Stimulated activated effector memory CD8-positive, alpha-beta T cell treated with anti-CD3 and anti-CD28 coated beads, Interleukin-12 subunit alpha, Interleukin-12 subunit beta, amount 100 ng/mL, for 72 hours (primary cell): ENCODE data around the gene AUTS2.

Experiments used
- ATAC-seq: fragments of 150-1000 bp; cut with Tn5 transposase; 2 replicates; pipeline ENCODE4 v1.10.0; 2021
- DNase-seq, 2 donors: peaks; one replicate each; pipeline ENCODE4 v3.0.0; 2021 to 2022; ENCODE audit warnings: low spot score in 2 of 2
- H3K27ac Mint-ChIP-seq: one replicate; pipeline ENCODE4 v1.8.0; 2022; ENCODE audit warnings: mild to moderate bottlenecking, mixed read lengths
- H3K36me3 Mint-ChIP-seq: one replicate; pipeline ENCODE4 v1.8.0; 2022; ENCODE audit warnings: mild to moderate bottlenecking, mixed read lengths
- H3K4me1 Mint-ChIP-seq: one replicate; pipeline ENCODE4 v1.8.0; 2022; ENCODE audit warnings: mixed read lengths
- H3K4me3 Mint-ChIP-seq: one replicate; pipeline ENCODE4 v1.8.0; 2022; ENCODE audit warnings: mild to moderate bottlenecking, mixed read lengths
- H3K9me3 Mint-ChIP-seq: one replicate; pipeline ENCODE4 v1.8.0; 2022; ENCODE audit warnings: mixed read lengths

The AUTS2 gene

DNA sequence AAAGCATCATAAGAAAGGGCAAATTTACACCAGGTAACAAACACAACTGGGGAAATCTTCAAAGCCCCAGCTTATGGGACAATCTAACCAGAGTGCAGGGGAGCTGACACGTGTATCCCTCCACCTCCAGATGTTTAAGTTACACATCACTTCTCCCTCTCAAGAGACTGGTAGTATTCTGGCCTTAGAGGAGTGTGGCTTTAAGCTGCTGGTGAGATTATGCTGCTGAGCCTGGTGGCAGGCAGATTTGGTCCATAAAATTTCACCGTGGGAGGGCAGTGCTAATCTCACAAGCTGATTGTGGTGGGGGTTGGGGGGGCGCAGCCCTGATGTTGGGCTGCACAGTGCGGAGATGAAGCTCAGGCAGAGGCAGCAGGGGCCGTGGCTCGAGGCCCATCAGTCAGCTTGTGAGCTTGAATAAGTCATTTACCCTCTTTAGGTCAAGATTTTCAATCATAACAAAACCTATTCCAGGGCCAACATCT, 1102.7 kb downstream of the AUTS2 start:
- Mint-ChIP-seq H3K36me3 (peaks cover under 1% of the 10 kb centered on the region), H3K4me1 (peaks cover 55% of the 10 kb centered on the region), H3K9me3 (no peaks in the 10 kb centered on the region), H3K27ac (no peak overlapping the region), H3K4me3 (no peak overlapping the region)
- no peak for DNase-seq
- ATAC-seq: no peak

DNA sequence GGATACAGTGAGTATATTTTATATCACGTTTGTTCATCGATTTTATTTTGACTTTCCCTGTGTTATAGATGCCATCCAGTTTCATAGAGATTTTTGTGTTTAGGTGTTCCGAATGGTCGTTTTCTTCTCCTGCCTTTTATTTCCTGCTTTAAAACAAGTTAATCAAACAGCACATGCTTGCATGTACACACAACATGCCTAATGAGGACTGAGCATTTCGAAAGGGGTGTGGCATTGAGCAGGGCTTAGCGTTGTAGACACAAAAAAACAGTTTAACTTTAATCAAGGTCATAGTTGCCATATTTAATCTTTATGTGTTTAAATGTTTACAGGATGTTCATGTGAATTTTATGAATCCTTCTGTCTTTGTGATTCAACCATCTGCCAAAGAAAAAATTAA, 1103.2 kb downstream of the AUTS2 start:
- ATAC-seq (no peak), DNase-seq (no peak)
- no peak overlapping the region for H3K4me3 Mint-ChIP-seq
- no peaks in the 10 kb centered on the region for H3K36me3 Mint-ChIP-seq
- peaks cover 60% of the 10 kb centered on the region for H3K4me1 Mint-ChIP-seq
- H3K27ac Mint-ChIP-seq: no peak overlapping the region
- H3K9me3 Mint-ChIP-seq: no peaks in the 10 kb centered on the region

DNA sequence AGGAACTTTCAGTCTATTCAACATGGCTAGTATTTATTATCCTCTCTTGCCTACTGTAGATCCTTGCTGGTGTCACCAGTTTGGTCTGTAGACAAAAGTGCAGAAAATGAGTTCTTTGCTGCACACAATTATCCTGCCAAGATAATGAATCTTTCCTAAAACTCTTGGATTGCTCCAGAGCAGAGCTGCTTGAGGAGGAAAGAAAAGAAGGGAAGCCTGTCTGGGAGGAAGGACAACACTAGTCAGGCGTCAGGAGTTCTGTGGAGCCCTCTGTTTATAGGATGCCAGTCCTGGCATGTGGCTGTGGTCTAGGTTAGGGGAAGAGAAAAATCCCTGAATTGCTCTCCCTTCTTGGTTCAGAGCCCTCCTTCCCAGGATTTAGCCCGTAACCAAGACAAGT, 1103.7 kb downstream of the AUTS2 start:
- Mint-ChIP-seq H3K9me3 (no peaks in the 10 kb centered on the region), H3K4me1 (peaks cover 61% of the 10 kb centered on the region), H3K4me3 (no peak overlapping the region), H3K36me3 (no peaks in the 10 kb centered on the region), H3K27ac (no peak overlapping the region)
- DNase-seq (no peak), ATAC-seq (no peak)

DNA sequence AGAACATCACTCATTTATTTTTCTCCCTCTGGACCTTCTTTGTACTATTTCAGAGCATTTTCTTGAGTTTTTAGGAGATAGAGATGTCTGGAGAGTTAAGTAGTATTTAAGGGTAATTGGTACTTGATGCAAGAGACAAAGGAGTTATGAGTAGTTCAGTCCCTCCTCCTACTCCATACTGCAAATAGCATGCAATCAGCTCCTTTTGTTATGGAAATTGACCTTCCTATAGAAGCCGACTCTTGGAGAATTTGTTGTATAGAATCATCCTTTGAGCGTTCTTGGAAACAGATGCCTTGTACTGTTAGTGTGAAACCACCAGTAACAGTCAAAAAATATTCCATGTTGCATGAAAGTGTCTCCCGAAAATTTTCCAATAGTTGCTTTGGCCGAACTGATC, 1105.5 kb downstream of the AUTS2 start:
- H3K4me3 Mint-ChIP-seq: no peak overlapping the region
- DNase-seq: no peak
- no peaks in the 10 kb centered on the region for H3K36me3 Mint-ChIP-seq
- H3K4me1 Mint-ChIP-seq: peaks cover 57% of the 10 kb centered on the region
- H3K9me3 Mint-ChIP-seq: no peaks in the 10 kb centered on the region
- ATAC-seq: no peak
- H3K27ac Mint-ChIP-seq: no peak overlapping the region

DNA sequence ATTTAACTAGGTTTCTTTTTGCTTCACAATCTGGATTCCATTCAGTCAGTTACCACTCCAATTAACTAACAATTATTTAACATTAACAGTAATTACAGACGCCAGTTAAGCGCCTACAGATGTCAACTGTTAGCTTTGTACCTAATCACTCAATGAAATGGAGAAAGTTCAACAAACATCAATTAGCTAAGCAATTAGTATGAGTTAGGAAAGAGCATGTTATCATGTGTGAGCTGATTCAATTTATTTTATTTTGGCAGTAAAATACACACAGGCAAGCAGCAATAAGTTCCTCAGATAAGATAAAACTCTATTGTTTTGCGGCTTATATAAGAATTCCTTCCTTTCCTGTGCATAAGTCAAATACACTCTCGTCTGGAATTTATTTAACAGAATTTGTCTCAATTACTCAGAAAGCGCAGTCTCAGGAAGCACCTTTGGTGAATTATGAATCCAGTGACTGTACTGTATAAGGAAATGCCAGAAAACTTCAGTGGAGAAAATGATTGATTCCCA, 1106.6 kb downstream of the AUTS2 start:
- H3K4me1 Mint-ChIP-seq: peaks cover 64% of the 10 kb centered on the region
- no peak for ATAC-seq
- no peak overlapping the region for H3K4me3 Mint-ChIP-seq

DNA sequence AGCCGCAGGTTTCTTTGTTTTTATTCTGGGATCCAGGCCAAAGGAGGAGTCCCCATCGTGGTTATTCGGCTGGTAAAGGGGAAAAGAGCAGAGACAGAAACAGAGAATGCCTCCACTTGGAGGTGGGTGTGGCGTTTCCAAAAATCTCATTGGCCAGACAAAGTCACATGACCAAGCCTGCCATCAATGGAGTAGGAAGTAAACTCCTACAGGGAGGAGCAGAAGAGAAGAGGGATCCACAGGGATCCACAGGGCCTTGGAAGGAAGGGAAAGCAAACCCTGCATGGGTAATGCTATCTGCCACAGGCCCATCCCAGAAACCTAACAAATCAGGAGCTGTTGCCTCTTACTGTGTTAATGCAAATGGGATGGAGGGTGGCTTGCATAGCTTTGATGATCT, 1107.9 kb downstream of the AUTS2 start:
- Mint-ChIP-seq H3K4me3 (no peak overlapping the region), H3K36me3 (no peaks in the 10 kb centered on the region), H3K4me1 (peaks cover 76% of the 10 kb centered on the region), H3K9me3 (no peaks in the 10 kb centered on the region), H3K27ac (peak overlapping the region; percentile 52)
- DNase-seq: no peak
- ATAC-seq: no peak

More for the DNA sequence above, 1106.6 kb downstream of the AUTS2 start:
- Mint-ChIP-seq H3K36me3 (no peaks in the 10 kb centered on the region), H3K9me3 (no peaks in the 10 kb centered on the region), H3K27ac (no peak overlapping the region)
- no peak for DNase-seq

DNA sequence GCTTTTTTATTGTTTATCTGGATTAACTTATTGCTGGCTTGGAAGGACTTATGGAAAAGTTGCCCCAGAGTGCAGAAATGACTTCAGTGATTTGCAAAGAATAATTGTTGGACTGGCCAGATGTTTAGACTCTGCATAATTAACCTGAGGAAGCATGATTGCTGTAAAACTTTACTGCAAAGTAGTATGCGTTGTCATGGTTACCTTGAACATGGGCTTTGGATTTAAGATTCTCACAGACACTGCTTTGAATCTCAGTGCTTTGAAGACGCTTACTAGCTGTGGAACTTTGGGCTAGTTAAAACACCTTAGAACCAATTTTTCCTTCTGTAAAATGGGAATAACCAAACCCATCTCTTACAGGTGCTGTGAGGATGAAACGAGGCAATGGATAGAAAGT, 1108.4 kb downstream of the AUTS2 start:
- H3K4me1 Mint-ChIP-seq: peaks cover 81% of the 10 kb centered on the region
- no peak overlapping the region for H3K4me3 Mint-ChIP-seq
- no peak for DNase-seq
- no peaks in the 10 kb centered on the region for H3K9me3 Mint-ChIP-seq
- no peak overlapping the region for H3K27ac Mint-ChIP-seq
- ATAC-seq: no peak
- H3K36me3 Mint-ChIP-seq: no peaks in the 10 kb centered on the region

DNA sequence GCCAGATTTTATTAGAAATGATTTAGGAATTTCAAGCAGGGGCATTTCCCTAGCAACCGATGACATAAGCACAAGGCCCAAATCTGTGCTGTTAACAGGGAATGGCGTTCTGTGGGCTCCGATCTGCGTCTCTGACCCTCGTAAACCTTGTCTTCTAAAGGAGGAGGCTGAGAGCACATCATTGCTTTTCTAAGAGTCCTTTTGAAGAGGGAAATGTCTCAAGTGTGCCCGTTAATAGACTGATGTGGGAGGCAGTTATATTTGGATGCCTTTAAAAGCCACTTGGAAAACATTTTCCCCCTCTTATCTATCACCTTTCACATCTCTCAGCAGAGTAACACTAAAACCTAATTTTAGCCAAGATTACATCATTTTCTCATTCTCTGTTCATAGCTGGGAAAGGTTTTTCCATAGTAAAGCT, 1109.6 kb downstream of the AUTS2 start:
- Mint-ChIP-seq H3K9me3 (no peaks in the 10 kb centered on the region), H3K4me1 (peaks cover 85% of the 10 kb centered on the region), H3K4me3 (no peak overlapping the region), H3K27ac (peak overlapping the region; percentile 66), H3K36me3 (no peaks in the 10 kb centered on the region)
- ATAC-seq: no peak
- no peak for DNase-seq

DNA sequence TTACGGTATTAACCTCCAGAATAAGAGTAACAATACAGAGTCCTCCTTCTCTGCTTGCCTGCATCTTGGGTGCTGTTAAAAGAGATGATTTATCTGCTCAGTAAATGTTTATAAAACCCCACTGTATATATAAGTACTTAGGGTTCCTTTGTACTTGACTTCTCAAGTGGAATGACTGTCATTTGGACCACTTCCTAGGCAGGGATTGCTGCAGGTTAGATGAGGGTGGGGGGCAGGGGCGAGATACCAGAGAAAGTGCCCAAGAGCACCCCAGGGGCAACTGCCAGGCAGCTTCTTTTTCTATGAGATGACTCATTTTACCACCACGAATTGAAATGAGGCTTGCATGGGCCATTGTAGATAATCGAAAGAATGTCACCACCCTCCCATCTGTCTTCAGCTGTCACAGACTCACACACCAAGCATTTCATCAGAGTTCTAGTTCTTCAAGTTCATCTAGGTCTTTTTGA, 1111.8 kb downstream of the AUTS2 start:
- peaks cover 4% of the 10 kb centered on the region for H3K9me3 Mint-ChIP-seq
- peak; percentile 92 for ATAC-seq
- H3K27ac Mint-ChIP-seq: peak overlapping the region; percentile 53
- peaks cover 78% of the 10 kb centered on the region for H3K4me1 Mint-ChIP-seq
- no peak for DNase-seq
- H3K36me3 Mint-ChIP-seq: no peaks in the 10 kb centered on the region
- H3K4me3 Mint-ChIP-seq: peak overlapping the region; percentile 58

DNA sequence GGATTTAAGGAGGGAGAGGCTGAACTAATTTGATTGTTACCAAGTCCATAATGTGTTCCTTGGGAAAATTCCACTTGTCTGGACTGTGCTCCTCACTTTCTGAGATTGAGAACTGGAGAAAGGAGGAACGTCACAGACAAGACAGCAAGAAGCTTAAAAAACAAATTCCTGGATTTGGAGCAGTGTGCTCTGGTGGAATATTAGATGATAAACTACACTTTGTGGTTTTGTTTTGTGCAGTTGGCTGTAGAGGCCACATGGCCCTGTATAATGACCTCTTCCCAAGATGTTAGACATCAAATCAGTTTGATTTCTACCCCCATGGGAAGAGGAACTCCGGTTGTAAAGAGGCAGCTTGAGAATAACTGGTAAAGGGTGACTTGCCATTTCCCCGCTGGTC, 1112.4 kb downstream of the AUTS2 start:
- DNase-seq (no peak), ATAC-seq (no peak)
- Mint-ChIP-seq H3K4me3 (peak overlapping the region; percentile 58), H3K9me3 (peaks cover 4% of the 10 kb centered on the region), H3K27ac (peak overlapping the region; percentile 53), H3K36me3 (no peaks in the 10 kb centered on the region), H3K4me1 (peaks cover 78% of the 10 kb centered on the region)

DNA sequence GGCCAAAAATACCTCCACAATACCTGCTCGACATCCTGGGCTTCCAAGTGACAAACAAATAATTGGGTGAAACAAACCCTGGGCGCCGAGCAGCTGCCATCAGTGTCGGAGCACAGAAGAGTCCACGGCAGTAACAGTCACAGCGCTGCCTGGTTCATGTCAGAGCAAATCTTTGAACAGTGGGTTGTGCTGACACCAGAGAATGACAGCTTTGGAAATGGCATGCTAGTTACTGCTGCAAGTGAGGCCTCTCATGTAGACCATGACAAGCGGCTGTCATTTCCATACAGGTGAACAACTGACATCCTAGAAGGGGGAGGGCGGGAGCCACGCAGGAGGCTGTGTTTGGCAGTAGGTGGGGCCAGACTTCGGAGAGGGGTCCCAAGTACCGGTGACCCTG, 1113.2 kb downstream of the AUTS2 start:
- H3K4me1 Mint-ChIP-seq: peaks cover 71% of the 10 kb centered on the region
- H3K36me3 Mint-ChIP-seq: no peaks in the 10 kb centered on the region
- H3K27ac Mint-ChIP-seq: peak overlapping the region; percentile 53
- DNase-seq (no peak), ATAC-seq (no peak)
- peak overlapping the region; percentile 58 for H3K4me3 Mint-ChIP-seq
- H3K9me3 Mint-ChIP-seq: peaks cover 4% of the 10 kb centered on the region

DNA sequence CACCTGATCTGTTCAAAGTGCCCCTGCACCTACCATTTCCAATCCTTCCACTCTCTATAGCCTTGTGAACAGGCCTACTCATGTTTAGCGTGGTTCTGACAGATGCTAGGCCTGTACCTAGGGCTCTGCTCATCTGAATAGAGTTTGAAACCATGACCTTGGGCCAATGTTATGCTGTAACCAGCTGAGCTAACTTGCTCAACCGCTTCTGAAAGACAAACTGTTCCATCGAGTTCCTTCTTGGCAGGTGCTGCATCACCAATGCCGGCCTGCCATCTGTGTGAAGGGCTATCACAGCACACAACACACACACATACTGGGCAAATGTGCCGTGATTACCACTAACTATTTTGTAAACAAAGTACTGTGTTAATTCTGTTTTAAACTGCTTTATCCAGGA, 1114.7 kb downstream of the AUTS2 start:
- no peaks in the 10 kb centered on the region for H3K36me3 Mint-ChIP-seq
- H3K9me3 Mint-ChIP-seq: peaks cover 4% of the 10 kb centered on the region
- ATAC-seq (no peak), DNase-seq (no peak)
- H3K4me1 Mint-ChIP-seq: peaks cover 65% of the 10 kb centered on the region
- peak overlapping the region; percentile 55 for H3K27ac Mint-ChIP-seq
- no peak overlapping the region for H3K4me3 Mint-ChIP-seq

DNA sequence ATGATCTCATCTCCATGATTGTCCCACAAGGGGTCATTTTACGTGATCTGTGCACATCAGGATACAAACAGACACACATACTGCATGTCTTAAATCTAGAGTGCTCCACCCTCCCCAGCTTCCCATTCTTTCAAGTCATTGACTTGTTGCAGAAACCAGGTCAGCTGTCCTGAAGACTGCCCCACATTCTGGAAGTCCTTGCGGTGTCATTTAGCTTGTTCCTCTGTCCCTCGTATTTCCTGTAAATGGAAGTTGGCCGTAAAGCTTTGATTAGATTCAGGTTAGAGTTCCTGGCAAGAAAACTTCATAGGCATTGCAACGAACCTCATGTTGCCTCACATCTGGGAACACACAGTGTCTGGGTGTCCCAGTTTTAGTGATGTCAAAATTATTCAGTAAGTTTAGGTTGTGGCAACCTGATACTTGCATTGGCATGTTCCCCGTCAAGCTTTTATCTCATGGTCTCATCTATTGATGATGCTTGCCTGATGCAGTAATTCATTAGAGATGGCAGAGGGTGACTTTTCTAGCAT, 1116.3 kb downstream of the AUTS2 start:
- peaks cover 4% of the 10 kb centered on the region for H3K9me3 Mint-ChIP-seq
- no peak overlapping the region for H3K4me3 Mint-ChIP-seq
- H3K36me3 Mint-ChIP-seq: no peaks in the 10 kb centered on the region
- DNase-seq: no peak
- no peak for ATAC-seq
- H3K27ac Mint-ChIP-seq: no peak overlapping the region
- H3K4me1 Mint-ChIP-seq: peaks cover 73% of the 10 kb centered on the region

DNA sequence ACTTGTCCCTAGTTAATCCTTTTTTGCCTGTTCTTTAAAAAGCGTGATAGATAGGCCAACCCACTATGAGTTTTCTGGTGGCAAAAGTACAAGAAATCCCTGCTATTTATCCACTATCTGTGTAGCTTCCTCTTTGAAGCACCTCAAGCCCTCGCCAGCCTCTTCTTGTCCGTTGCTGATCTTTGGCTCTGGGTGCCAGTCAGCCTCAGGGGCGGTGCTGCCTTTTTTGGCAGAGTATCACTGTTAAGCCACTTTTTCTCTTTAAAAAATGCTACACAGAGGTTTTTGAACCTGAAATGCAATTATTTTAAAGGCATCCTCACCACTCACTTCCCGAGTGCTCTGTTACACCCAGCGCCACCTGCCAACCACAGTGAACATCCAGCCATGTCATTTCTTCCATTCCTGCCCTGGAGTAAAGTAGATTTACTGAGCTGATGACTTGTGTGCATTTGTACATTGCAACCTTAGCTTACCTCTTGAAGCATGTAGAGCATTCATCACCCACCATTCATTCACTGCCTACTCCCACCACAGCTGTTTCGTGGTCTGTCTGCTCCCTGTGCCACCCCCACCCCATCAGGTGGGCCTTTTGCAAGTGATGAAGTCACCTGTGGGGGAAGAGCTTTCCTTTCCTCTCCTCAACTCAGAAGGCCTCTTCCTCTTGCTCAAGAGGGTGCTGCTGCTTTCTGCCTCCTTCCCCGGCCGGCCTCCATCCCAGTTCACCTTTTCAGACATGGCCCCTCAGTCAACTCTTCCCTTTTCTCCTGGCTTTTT, 1119.5 kb downstream of the AUTS2 start:
- H3K27ac Mint-ChIP-seq: peak overlapping the region; percentile 60
- peaks cover 68% of the 10 kb centered on the region for H3K4me1 Mint-ChIP-seq
- ATAC-seq: peak; percentile 83

DNA sequence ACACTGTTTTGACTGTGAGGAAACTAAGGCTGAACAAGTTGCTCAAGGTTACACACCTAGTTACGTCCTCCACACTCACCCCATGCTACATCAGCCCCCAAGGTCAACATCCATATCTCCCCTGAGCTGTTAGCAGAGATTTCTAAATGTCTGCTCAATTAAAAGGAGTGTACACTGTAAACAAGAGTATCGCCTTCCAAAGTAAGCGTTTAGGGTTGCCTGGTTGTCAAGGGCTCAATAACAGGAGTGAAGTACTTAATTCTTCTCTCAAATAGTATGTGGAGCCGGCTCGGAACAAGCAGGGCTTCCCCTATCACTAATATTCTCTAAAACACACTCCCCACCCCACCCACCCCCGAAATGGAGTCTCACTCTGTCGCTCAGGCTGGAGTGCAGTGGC, 1120.8 kb downstream of the AUTS2 start:
- peak overlapping the region; percentile 55 for H3K4me3 Mint-ChIP-seq
- no peaks in the 10 kb centered on the region for H3K36me3 Mint-ChIP-seq
- H3K9me3 Mint-ChIP-seq: peaks cover 4% of the 10 kb centered on the region
- ATAC-seq (no peak), DNase-seq (no peak)
- peak overlapping the region; percentile 89 for H3K27ac Mint-ChIP-seq
- H3K4me1 Mint-ChIP-seq: peaks cover 68% of the 10 kb centered on the region

More for the DNA sequence above, 1119.5 kb downstream of the AUTS2 start:
- peaks cover 4% of the 10 kb centered on the region for H3K9me3 Mint-ChIP-seq
- no peaks in the 10 kb centered on the region for H3K36me3 Mint-ChIP-seq
- no peak for DNase-seq
- peak overlapping the region; percentile 55 for H3K4me3 Mint-ChIP-seq
